Measurements from ENCODE around the gene CA12. TPM values are rescaled to one million over a fixed set of nuclear protein-coding genes. Genes with fewer than 3 reads are reported as not detected.

CA12 gene
- total and polyA plus RNA-seq, 2 donors (not counting 3 experiments of a cell fraction or from before 2014, with no cell fraction given): 1.1 to 5.9 TPM

GRCh38 chr15:63408524-63408923 lies 26.9 kb upstream of the CA12 start:
- intact Hi-C loops (cut with micrococcal nuclease) (loop anchor here (5.0 kb wide), 1 partner anchor 94 kb away; the partner anchor contains the start of gene USP3), dilution Hi-C loops (cut with MboI; ENCODE audit: extremely low pct_ligation_motif_present, low sequenced_read_pairs) (no loop called here)
- Histone ChIP-seq H3K4me2 (ENCODE audit: insufficient read depth, low read length) (no peak overlapping the region), H3K9me1 (replicated peaks; ENCODE audit: control insufficient read depth, extremely low read depth, insufficient read depth, low read length) (no peaks in the 10 kb centered on the region), H3K4me3 (replicated peaks in 1 of 3; ENCODE audit: insufficient read depth in 1 of 3, low read depth in 1 of 3, low read length in 3 of 3) (no peak overlapping the region), H3K9me3 (replicated peaks; ENCODE audit: control insufficient read depth, insufficient read depth, low read length) (no peaks in the 10 kb centered on the region), H2AFZ (ENCODE audit: low read depth, low read length) (no peak overlapping the region), H3K4me1 (ENCODE audit: control insufficient read depth, extremely low read depth, insufficient read depth, low read length) (peaks cover 18% of the 10 kb centered on the region), H3K36me3 (ENCODE audit: control insufficient read depth in 2 of 2, extremely low read depth in 1 of 2, insufficient read depth in 2 of 2, low read length in 2 of 2) (no peaks in the 10 kb centered on the region), H3K79me2 (ENCODE audit: control insufficient read depth, insufficient read depth, low read length) (no peaks in the 10 kb centered on the region), H4K20me1 (replicated peaks; ENCODE audit: control insufficient read depth, extremely low read depth, insufficient read depth, low read length) (no peaks in the 10 kb centered on the region), H3K27me3 (ENCODE audit: control insufficient read depth in 2 of 2, insufficient read depth in 2 of 2, low read length in 2 of 2) (peaks cover 0 to 4% of the 10 kb centered on the region in 2 experiments), H3K27ac (ENCODE audit: insufficient read depth, low read depth, low read length) (no peak overlapping the region), H3K9ac (replicated peaks; ENCODE audit: extremely low read depth, insufficient read depth, low read length) (no peak overlapping the region)
- ChIA-PET CTCF (interaction anchor here (1.7 to 2.9 kb wide), 2 partner anchors 58 to 97 kb away, joined by 5 to 10 read pairs; no protein-coding TSS in a partner anchor), POLR2A (no interaction called here)
- BruUV-seq (replicated peaks): no TSS peak
- TF ChIP-seq FOS (IDR thresholded peaks at IDR 0.05; ENCODE audit: borderline replicate concordance, insufficient read depth, low read length) (no peak), JUN (IDR thresholded peaks at IDR 0.05; ENCODE audit: borderline replicate concordance, insufficient read depth, insufficient read length, low read depth) (peak; percentile 3), MAX (IDR thresholded peaks at IDR 0.05; ENCODE audit: insufficient read depth, insufficient read length) (no peak)
- DNase-seq (ENCODE audit: low read depth, low spot score) (peak; percentile 65), FAIRE-seq (no peak)

- Histone ChIP-seq H3K4me2 (ENCODE audit: insufficient read depth, low read length) (peak overlapping the region; percentile 9), H3K9me1 (replicated peaks; ENCODE audit: control insufficient read depth, extremely low read depth, insufficient read depth, low read length) (no peaks in the 10 kb centered on the region), H3K36me3 (ENCODE audit: control insufficient read depth in 2 of 2, extremely low read depth in 1 of 2, insufficient read depth in 2 of 2, low read length in 2 of 2) (no peaks in the 10 kb centered on the region), H3K9ac (replicated peaks; ENCODE audit: extremely low read depth, insufficient read depth, low read length) (no peak overlapping the region), H3K27ac (ENCODE audit: insufficient read depth, low read depth, low read length) (no peak overlapping the region), H3K79me2 (ENCODE audit: control insufficient read depth, insufficient read depth, low read length) (no peaks in the 10 kb centered on the region), H3K4me1 (ENCODE audit: control insufficient read depth, extremely low read depth, insufficient read depth, low read length) (peaks cover 22% of the 10 kb centered on the region), H4K20me1 (replicated peaks; ENCODE audit: control insufficient read depth, extremely low read depth, insufficient read depth, low read length) (no peaks in the 10 kb centered on the region), H3K27me3 (ENCODE audit: control insufficient read depth in 2 of 2, insufficient read depth in 2 of 2, low read length in 2 of 2) (peaks cover 0 to 4% of the 10 kb centered on the region in 2 experiments), H3K4me3 (replicated peaks in 1 of 3; ENCODE audit: insufficient read depth in 1 of 3, low read depth in 1 of 3, low read length in 3 of 3) (no peak overlapping the region), H3K9me3 (replicated peaks; ENCODE audit: control insufficient read depth, insufficient read depth, low read length) (no peaks in the 10 kb centered on the region), H2AFZ (ENCODE audit: low read depth, low read length) (no peak overlapping the region)
- TF ChIP-seq GATA2 (IDR thresholded peaks at IDR 0.05; ENCODE audit: insufficient read depth, insufficient read length, low read depth, low read length): peak; percentile 46
- TF ChIP-seq POLR2AphosphoS5 (IDR thresholded peaks at IDR 0.05; ENCODE audit: insufficient read depth, low read depth, low read length): no peak
- DNase-seq (ENCODE audit: low read depth, low spot score) (peak; percentile 64), FAIRE-seq (peak; percentile 75)
- no TSS peak for BruUV-seq (replicated peaks)
- dilution Hi-C loops (cut with MboI; ENCODE audit: extremely low pct_ligation_motif_present, low sequenced_read_pairs): no loop called here
- CTCF ChIA-PET: interaction anchor here (0.8 to 2.9 kb wide), 4 partner anchors 59 to 117 kb away, joined by 4 to 10 read pairs (median 5); no protein-coding TSS in a partner anchor
- intact Hi-C loops (cut with micrococcal nuclease): loop anchor here (5.0 kb wide), 1 partner anchor 95 kb away; the partner anchor contains the start of gene USP3
- POLR2A ChIA-PET: no interaction called here
These were observed 26.0 kb upstream of the CA12 start for GRCh38 chr15:63407612-63408011.

All from endothelial cell of umbilical vein (primary cell).